Naive thymus-derived CD4-positive, alpha-beta T cell (primary cell): Measurements from ENCODE around the gene CDC42SE2. TPM values are rescaled to one million over a fixed set of nuclear protein-coding genes. Genes with fewer than 3 reads are reported as not detected.
"Not testable (repeated sequence)": the region's sequence is repeated elsewhere in the genome, so short reads cannot be mapped to it uniquely, and the experiment has no call there.

Experiments
- ATAC-seq: fragments of 150-1000 bp; cut with Tn5 transposase; 2 replicates; pipeline ENCODE4 v1.10.0; 2021; ENCODE audit warnings: mild to moderate bottlenecking, moderate library complexity
- CTCF ChIA-PET: fragments of 350-600 bp; sonication (Branson Sonifier 250); formaldehyde crosslinking; loops from one replicate; lab custom pipeline; 2021; ENCODE audit warnings: antibody characterized with exemption; lab: Charles Lee
- POLR2A ChIA-PET: fragments of 350-600 bp; sonication (Branson Sonifier 250); formaldehyde crosslinking; loops from one replicate; lab custom pipeline; 2021; ENCODE audit warnings: antibody characterized with exemption, inconsistent platforms; lab: Charles Lee
- DNase-seq, 9 donors: peaks; one replicate each; pipeline versions ENCODE4 v3.0.0 to v3.0.0-alpha.2; 2020 to 2022; ENCODE audit warnings: mixed read lengths in 1 of 9
- H3K27ac ChIP-seq: one replicate; pipeline ENCODE4 v1.7.0; 2013; ENCODE audit warnings: mild to moderate bottlenecking, low read depth, low read length, moderate library complexity
- H3K27me3 ChIP-seq, 2 donors: one replicate each; pipeline ENCODE4 v1.7.0; 2013; ENCODE audit warnings: low read length in 2 of 2, mild to moderate bottlenecking in 2 of 2, moderate library complexity in 2 of 2; ENCODE audit not compliant: control insufficient read depth in 2 of 2, insufficient read depth in 2 of 2
- H3K36me3 ChIP-seq, 3 experiments: 1 replicate in 2 of 3; 2 replicates in 1 of 3; pipeline ENCODE4 v1.7.0; 2013; ENCODE audit warnings: low read length in 3 of 3, mild to moderate bottlenecking in 3 of 3, moderate library complexity in 1 of 3; ENCODE audit not compliant: insufficient read depth in 3 of 3, control insufficient read depth in 2 of 3
- H3K4me1 ChIP-seq, 2 donors: one replicate each; pipeline ENCODE4 v1.7.0; 2013; ENCODE audit warnings: low read length in 2 of 2, mild to moderate bottlenecking in 2 of 2, moderate library complexity in 1 of 2; ENCODE audit not compliant: control insufficient read depth in 2 of 2, insufficient read depth in 2 of 2
- H3K4me3 ChIP-seq: 2 replicates; pipeline ENCODE4 v1.7.0; 2013; ENCODE audit warnings: mild to moderate bottlenecking, low read length
- H3K9me3 ChIP-seq, 3 experiments: 1 replicate in 2 of 3; 2 replicates in 1 of 3; pipeline ENCODE4 v1.7.0; 2013; ENCODE audit warnings: low read length in 3 of 3; ENCODE audit not compliant: control insufficient read depth in 2 of 3
- H3K27ac Mint-ChIP-seq, 9 donors: one replicate each; pipeline ENCODE4 v1.8.0; 2020 to 2022; ENCODE audit warnings: mixed read lengths in 9 of 9, mild to moderate bottlenecking in 8 of 9, moderate library complexity in 5 of 9, inconsistent platforms in 2 of 9
- H3K27me3 Mint-ChIP-seq, 5 donors: one replicate each; pipeline ENCODE4 v1.8.0; 2021 to 2022; ENCODE audit warnings: mixed read lengths in 5 of 5, mild to moderate bottlenecking in 1 of 5
- H3K36me3 Mint-ChIP-seq, 5 donors: one replicate each; pipeline ENCODE4 v1.8.0; 2020 to 2022; ENCODE audit warnings: mixed read lengths in 5 of 5, mild to moderate bottlenecking in 3 of 5, inconsistent platforms in 1 of 5
- H3K4me1 Mint-ChIP-seq, 7 donors: one replicate each; pipeline ENCODE4 v1.8.0; 2020 to 2022; ENCODE audit warnings: mixed read lengths in 7 of 7, mild to moderate bottlenecking in 3 of 7, inconsistent platforms in 1 of 7
- H3K4me3 Mint-ChIP-seq, 10 donors: one replicate each; pipeline ENCODE4 v1.8.0; 2020 to 2022; ENCODE audit warnings: mild to moderate bottlenecking in 10 of 10, mixed read lengths in 10 of 10, moderate library complexity in 6 of 10, inconsistent platforms in 2 of 10
- H3K9me3 Mint-ChIP-seq, 11 donors: one replicate each; pipeline ENCODE4 v1.8.0; 2020 to 2022; ENCODE audit warnings: mixed read lengths in 11 of 11, mild to moderate bottlenecking in 4 of 11, inconsistent platforms in 1 of 11, moderate library complexity in 1 of 11
- intact Hi-C, 2 donors: fragments of 100-400 bp; cut with micrococcal nuclease; formaldehyde crosslinking; loops; one replicate each; pipeline ENCODE4 v1.15.1; 2023
- polyA plus RNA-seq, 2 donors: library from polyadenylated mRNA; unstranded; fragments of 300-500 nt; fragmentation: Illumina TruSeq; gene quantifications; one replicate each; pipeline ENCODE4 v1.2.3, GENCODE V29; 2021
- total RNA-seq, 6 experiments: library from RNA in 5 of 6; stranded (reverse) in 5 of 6; gene quantifications; 1 replicate in 5 of 6; 2 replicates in 1 of 6; pipeline ENCODE4 v1.2.3 and lab custom pipeline; 2021 to 2026

Gene CDC42SE2
- total and polyA plus RNA-seq, 7 experiments from 2014 or later: 143 to 482 (median 244) TPM

- peak overlapping the region; percentile 49 for H3K4me3 ChIP-seq
- Mint-ChIP-seq H3K9me3 (peaks cover 0 to 16% (median 0%) of the 10 kb centered on the region in 11 donors), H3K36me3 (peaks cover 4 to 48% (median 12%) of the 10 kb centered on the region in 5 donors)
Observed at GRCh38 chr5:131274326-131275063, 10.6 kb downstream of the CDC42SE2 start.

DNA sequence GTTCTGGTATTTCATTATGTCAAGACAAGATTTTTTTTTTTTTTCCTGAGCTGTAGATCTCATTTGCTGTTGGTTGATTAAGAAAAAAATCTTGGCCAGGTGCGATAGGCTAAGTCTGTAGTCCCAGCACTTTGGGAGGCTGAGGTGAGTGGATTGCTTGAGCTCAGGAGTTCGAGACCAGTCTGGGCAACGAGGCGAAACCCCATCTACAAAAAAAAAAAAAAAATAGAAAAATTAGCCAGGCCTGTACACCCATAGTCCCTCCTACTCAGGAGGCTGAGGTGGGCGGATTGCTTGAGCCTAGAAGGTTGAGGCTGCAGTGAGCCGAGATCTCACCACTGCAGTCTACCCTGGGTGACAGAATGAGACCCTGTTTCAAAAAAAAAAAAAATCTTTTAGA, 12.2 kb downstream of the CDC42SE2 start:
- Mint-ChIP-seq H3K4me1 (peaks cover 55 to 90% (median 75%) of the 10 kb centered on the region in 7 donors), H3K27ac (peak overlapping the region; percentile 34 to 91 (median 78)), H3K9me3 (peaks cover 0 to 21% (median 0%) of the 10 kb centered on the region in 11 donors), H3K36me3 (peaks cover 4 to 50% (median 13%) of the 10 kb centered on the region in 5 donors), H3K27me3 (peaks cover 0 to 3% (median 0%) of the 10 kb centered on the region in 5 donors), H3K4me3 (peak overlapping the region; percentile 16 to 84 (median 76))
- no peak for ATAC-seq
- DNase-seq: no peak
- Histone ChIP-seq H3K36me3 (peaks cover 0 to 5% (median 0%) of the 10 kb centered on the region in 3 experiments), H3K4me1 (peaks cover 76 to 80% of the 10 kb centered on the region in 2 donors), H3K4me3 (no peak overlapping the region), H3K27ac (peak overlapping the region; percentile 49), H3K27me3 (no peaks in the 10 kb centered on the region), H3K9me3 (no peaks in the 10 kb centered on the region)
- intact Hi-C loops: loop anchor here in 1 of 2 donors (10.0 kb wide), 1 partner anchor 1219 kb away; the partner anchor contains the start of gene IRF1
- ChIA-PET POLR2A (interaction anchor here (0.6 to 10.7 kb wide), 10 partner anchors 8 to 1182 kb away, joined by 3 to 176 read pairs (median 4); partner anchors contain the start of gene CDC42SE2), CTCF (interaction anchor here (0.9 to 1.6 kb wide), 2 partner anchors 11 to 106 kb away, joined by 4 to 6 read pairs; partner anchors contain the start of gene CDC42SE2)

More at GRCh38 chr5:131274326-131275063, 10.6 kb downstream of the CDC42SE2 start:
- ATAC-seq: no peak
- POLR2A ChIA-PET: interaction anchor here (0.7 to 10.7 kb wide), 8 partner anchors 9 to 109 kb away, joined by 3 to 176 read pairs (median 4); partner anchors contain the start of gene CDC42SE2
- H3K36me3 ChIP-seq: peaks cover 0 to 5% (median 0%) of the 10 kb centered on the region in 3 experiments
- H3K4me1 ChIP-seq: peaks cover 70 to 83% of the 10 kb centered on the region in 2 donors
- CTCF ChIA-PET: interaction anchor here (1.6 kb wide), 1 partner anchor 10 kb away, joined by 6 read pairs; the partner anchor contains the start of gene CDC42SE2
- H3K4me3 Mint-ChIP-seq: peak overlapping the region; percentile 73 to 87 (median 82)
- peaks cover 0 to 2% (median 0%) of the 10 kb centered on the region in 5 donors for H3K27me3 Mint-ChIP-seq
- peak overlapping the region; percentile 74 for H3K27ac ChIP-seq
- no peaks in the 10 kb centered on the region for H3K27me3 ChIP-seq
- peaks cover 57 to 90% (median 72%) of the 10 kb centered on the region in 7 donors for H3K4me1 Mint-ChIP-seq
- intact Hi-C loops: loop anchor here in 1 of 2 donors (1.0 to 10.0 kb wide), 2 partner anchors 9 to 1220 kb away; partner anchors contain the start of gene IRF1
- no peaks in the 10 kb centered on the region for H3K9me3 ChIP-seq
- peak overlapping the region; percentile 82 to 93 (median 88) for H3K27ac Mint-ChIP-seq
- DNase-seq: peak in 1 of 9 donors; percentile 34

- Mint-ChIP-seq H3K27me3 (peaks cover 0 to 3% (median 0%) of the 10 kb centered on the region in 5 donors), H3K4me1 (peaks cover 43 to 87% (median 74%) of the 10 kb centered on the region in 7 donors), H3K9me3 (peaks cover 0 to 19% (median 0%) of the 10 kb centered on the region in 11 donors), H3K36me3 (peaks cover 1 to 47% (median 9%) of the 10 kb centered on the region in 5 donors), H3K27ac (peak overlapping the region; percentile 84 to 98 (median 91)), H3K4me3 (peak overlapping the region; percentile 13 to 85 (median 69))
- DNase-seq (no peak), ATAC-seq (no peak)
- ChIA-PET POLR2A (interaction anchor here (0.8 to 10.7 kb wide), 10 partner anchors 12 to 116 kb away, joined by 3 to 176 read pairs (median 4); partner anchors contain the start of gene CDC42SE2), CTCF (interaction anchor here (0.8 to 0.9 kb wide), 3 partner anchors 12 to 123 kb away, joined by 3 to 4 read pairs (median 3); no protein-coding TSS in a partner anchor)
- Histone ChIP-seq H3K4me3 (no peak overlapping the region), H3K9me3 (no peaks in the 10 kb centered on the region), H3K27ac (peak overlapping the region; percentile 4), H3K27me3 (no peaks in the 10 kb centered on the region), H3K36me3 (peaks cover 0 to 5% (median 0%) of the 10 kb centered on the region in 3 experiments), H3K4me1 (peaks cover 62 to 82% of the 10 kb centered on the region in 2 donors)
- intact Hi-C loops: loop anchor here in 1 of 2 donors (10.0 kb wide), 1 partner anchor 1217 kb away; the partner anchor contains the start of gene IRF1
Observed at GRCh38 chr5:131277447-131277846, 13.6 kb downstream of the CDC42SE2 start.

GRCh38 chr5:131277875-131278740, 14.3 kb downstream of the CDC42SE2 start:
- peaks cover 0 to 47% (median 7%) of the 10 kb centered on the region in 5 donors for H3K36me3 Mint-ChIP-seq
- peak in 2 of 9 donors; percentile 29 to 39 for DNase-seq
- H3K4me1 Mint-ChIP-seq: peaks cover 40 to 86% (median 74%) of the 10 kb centered on the region in 7 donors

DNA sequence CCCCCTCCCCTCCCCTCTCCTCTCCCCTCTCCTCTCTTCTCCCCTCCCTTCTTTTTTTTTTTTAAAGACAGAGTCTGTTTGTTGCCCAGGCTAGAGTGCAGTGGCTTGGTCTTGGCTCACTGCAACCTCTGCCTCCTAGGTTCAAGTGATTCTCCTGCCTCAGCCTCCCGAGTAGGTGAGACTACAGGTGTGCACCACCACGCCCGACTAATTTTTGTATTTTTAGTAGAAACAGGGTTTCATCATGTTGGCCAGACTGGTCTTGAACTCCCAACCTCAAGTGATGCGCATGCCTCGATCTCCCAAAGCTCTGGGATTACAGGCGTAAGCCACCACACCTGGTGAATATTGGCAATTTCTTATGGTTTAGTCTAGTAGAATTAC, 14.9 kb downstream of the CDC42SE2 start:
- ChIA-PET CTCF (interaction anchor here (0.7 to 1.3 kb wide), 3 partner anchors 10 to 73 kb away, joined by 3 read pairs; no protein-coding TSS in a partner anchor), POLR2A (interaction anchor here (0.6 to 10.7 kb wide), 10 partner anchors 9 to 118 kb away, joined by 3 to 176 read pairs (median 5); partner anchors contain the start of gene CDC42SE2)

More at GRCh38 chr5:131277875-131278740, 14.3 kb downstream of the CDC42SE2 start:
- Mint-ChIP-seq H3K27ac (peak overlapping the region; percentile 84 to 98 (median 93)), H3K4me3 (peak overlapping the region; percentile 43 to 87 (median 72)), H3K27me3 (peaks cover 0 to 3% (median 0%) of the 10 kb centered on the region in 5 donors), H3K9me3 (peaks cover 0 to 19% (median 0%) of the 10 kb centered on the region in 11 donors)
- intact Hi-C loops: loop anchor here in 1 of 2 donors (10.0 kb wide), 1 partner anchor 1217 kb away; the partner anchor contains the start of gene IRF1
- no peak for ATAC-seq
- H3K27me3 ChIP-seq: no peaks in the 10 kb centered on the region
- no peak overlapping the region for H3K4me3 ChIP-seq
- peaks cover 64 to 80% of the 10 kb centered on the region in 2 donors for H3K4me1 ChIP-seq
- H3K36me3 ChIP-seq: peaks cover 0 to 5% (median 0%) of the 10 kb centered on the region in 3 experiments
- POLR2A ChIA-PET: interaction anchor here (0.6 to 10.7 kb wide), 17 partner anchors 10 to 117 kb away, joined by 3 to 176 read pairs (median 4); partner anchors contain the start of gene CDC42SE2
- CTCF ChIA-PET: interaction anchor here (0.9 to 1.3 kb wide), 4 partner anchors 11 to 122 kb away, joined by 3 read pairs; no protein-coding TSS in a partner anchor
- H3K9me3 ChIP-seq: no peaks in the 10 kb centered on the region
- H3K27ac ChIP-seq: peak overlapping the region; percentile 46

More for the DNA sequence above, 14.9 kb downstream of the CDC42SE2 start:
- intact Hi-C loops: loop anchor here in 1 of 2 donors (10.0 kb wide), 1 partner anchor 1216 kb away; the partner anchor contains the start of gene IRF1
- Mint-ChIP-seq H3K27ac (peak overlapping the region; percentile 82 to 98 (median 94)), H3K36me3 (peaks cover 0 to 53% (median 10%) of the 10 kb centered on the region in 5 donors), H3K9me3 (peaks cover 0 to 19% (median 0%) of the 10 kb centered on the region in 11 donors), H3K4me1 (peaks cover 42 to 92% (median 80%) of the 10 kb centered on the region in 7 donors), H3K4me3 (peak overlapping the region; percentile 43 to 87 (median 80))
- H3K27me3 ChIP-seq, H3K27me3 Mint-ChIP-seq, H3K36me3 ChIP-seq, ATAC-seq, H3K9me3 ChIP-seq, H3K4me3 ChIP-seq: not testable (repeated sequence)
- Histone ChIP-seq H3K27ac (peak overlapping the region; percentile 80), H3K4me1 (peaks cover 67 to 84% of the 10 kb centered on the region in 2 donors)
- peak in 2 of 9 donors; percentile 14 to 28 for DNase-seq
